Measurements from ENCODE around the gene PPP1R10. TPM values are rescaled to one million over a fixed set of nuclear protein-coding genes. Genes with fewer than 3 reads are reported as not detected.

The PPP1R10 gene
- total and polyA plus RNA-seq, 2 of the 13 experiments (the other 11 are each of a cell fraction or from before 2014, with no cell fraction given), result 26.3 to 38.4 TPM

DNA sequence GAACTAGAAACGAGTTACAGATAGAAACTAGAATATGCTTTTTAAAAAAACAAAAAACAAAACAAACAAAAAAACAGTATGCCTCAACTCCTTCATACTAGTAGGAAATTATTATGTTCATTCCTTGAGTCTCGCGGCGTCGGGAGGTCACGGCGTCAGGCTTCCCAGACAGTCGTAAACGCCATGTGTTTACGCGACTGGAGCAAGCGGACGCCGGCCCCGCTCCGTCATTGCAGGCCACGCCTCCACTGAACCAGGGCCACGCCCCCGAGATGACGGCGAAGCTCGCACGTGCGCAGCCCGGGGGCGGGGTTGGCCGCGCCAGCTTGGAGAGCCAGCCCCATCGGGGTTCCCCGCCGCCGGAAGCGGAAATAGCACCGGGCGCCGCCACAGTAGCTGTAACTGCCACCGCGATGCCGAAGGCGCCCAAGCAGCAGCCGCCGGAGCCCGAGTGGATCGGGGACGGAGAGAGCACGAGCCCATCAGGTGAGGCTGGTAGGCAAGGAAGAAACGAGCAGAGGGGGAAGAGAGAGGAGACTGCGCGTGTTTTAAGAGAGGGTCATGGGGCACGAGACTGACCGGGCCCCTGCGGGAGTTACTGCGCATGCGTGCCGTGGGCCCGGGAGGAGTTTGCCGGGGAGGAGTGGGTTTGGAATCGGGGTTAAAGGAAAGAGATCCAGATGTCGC is 45.8 kb downstream of the PPP1R10 start, which contains the start of gene ABCF1 (continued):
- TF ChIP-seq, protein P1, sequence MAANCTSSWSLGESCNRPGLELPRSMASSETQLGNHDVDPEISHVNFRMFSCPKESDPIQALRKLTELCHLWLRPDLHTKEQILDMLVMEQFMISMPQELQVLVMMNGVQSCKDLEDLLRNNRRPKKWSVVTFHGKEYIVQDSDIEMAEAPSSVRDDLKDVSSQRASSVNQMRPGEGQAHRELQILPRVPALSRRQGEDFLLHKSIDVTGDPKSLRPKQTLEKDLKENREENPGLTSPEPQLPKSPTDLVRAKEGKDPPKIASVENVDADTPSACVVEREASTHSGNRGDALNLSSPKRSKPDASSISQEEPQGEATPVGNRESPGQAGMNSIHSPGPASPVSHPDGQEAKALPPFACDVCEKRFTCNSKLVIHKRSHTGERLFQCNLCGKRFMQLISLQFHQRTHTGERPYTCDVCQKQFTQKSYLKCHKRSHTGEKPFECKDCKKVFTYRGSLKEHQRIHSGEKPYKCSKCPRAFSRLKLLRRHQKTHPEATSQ (CRISPR knock-in tag; IDR thresholded peaks at IDR 0.05; ENCODE audit: borderline replicate concordance), result no peak
- TF ChIP-seq RCOR2 (CRISPR knock-in tag; IDR thresholded peaks at IDR 0.05), result no peak
- no peak for TF ChIP-seq PRPF4 (IDR thresholded peaks at IDR 0.05; ENCODE audit: low read depth, low read length, poor library complexity, severe bottlenecking)
- no peak for TF ChIP-seq CENPX (CRISPR knock-in tag; IDR thresholded peaks at IDR 0.05)
- no peak for TF ChIP-seq ZNF549 (CRISPR knock-in tag; IDR thresholded peaks at IDR 0.05)
- TF ChIP-seq ZFP41 (CRISPR knock-in tag; IDR thresholded peaks at IDR 0.05; ENCODE audit: borderline replicate concordance), result peak; percentile 77; the same call in 1 of the 2 replicates
- TF ChIP-seq, protein P2, sequence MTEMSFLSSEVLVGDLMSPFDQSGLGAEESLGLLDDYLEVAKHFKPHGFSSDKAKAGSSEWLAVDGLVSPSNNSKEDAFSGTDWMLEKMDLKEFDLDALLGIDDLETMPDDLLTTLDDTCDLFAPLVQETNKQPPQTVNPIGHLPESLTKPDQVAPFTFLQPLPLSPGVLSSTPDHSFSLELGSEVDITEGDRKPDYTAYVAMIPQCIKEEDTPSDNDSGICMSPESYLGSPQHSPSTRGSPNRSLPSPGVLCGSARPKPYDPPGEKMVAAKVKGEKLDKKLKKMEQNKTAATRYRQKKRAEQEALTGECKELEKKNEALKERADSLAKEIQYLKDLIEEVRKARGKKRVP (CRISPR knock-in tag; IDR thresholded peaks at IDR 0.05), result peak in 1 of 2 experiments; percentile 77; a peak in 2 of 4 replicates
- TF ChIP-seq MBD4 (IDR thresholded peaks at IDR 0.05; ENCODE audit: borderline replicate concordance, low read length), result no peak
- TF ChIP-seq ZNF331 (CRISPR knock-in tag; IDR thresholded peaks at IDR 0.05), result peak; percentile 87
- no peak for TF ChIP-seq NCOA5 (CRISPR knock-in tag; IDR thresholded peaks at IDR 0.05)
- TF ChIP-seq, protein P3, sequence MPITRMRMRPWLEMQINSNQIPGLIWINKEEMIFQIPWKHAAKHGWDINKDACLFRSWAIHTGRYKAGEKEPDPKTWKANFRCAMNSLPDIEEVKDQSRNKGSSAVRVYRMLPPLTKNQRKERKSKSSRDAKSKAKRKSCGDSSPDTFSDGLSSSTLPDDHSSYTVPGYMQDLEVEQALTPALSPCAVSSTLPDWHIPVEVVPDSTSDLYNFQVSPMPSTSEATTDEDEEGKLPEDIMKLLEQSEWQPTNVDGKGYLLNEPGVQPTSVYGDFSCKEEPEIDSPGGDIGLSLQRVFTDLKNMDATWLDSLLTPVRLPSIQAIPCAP (CRISPR knock-in tag; IDR thresholded peaks at IDR 0.05; ENCODE audit: low read depth), result peak; percentile 85; the same call in 1 of the 2 replicates
- 0 out of 2 replicates have a peak, but pooled peaks have one; percentile 52 for TF ChIP-seq KDM4B (CRISPR knock-in tag; IDR thresholded peaks at IDR 0.05)
- TF ChIP-seq NONO (IDR thresholded peaks at IDR 0.05), result no peak
- peak; percentile 93 for TF ChIP-seq NONO (CRISPR knock-in tag; conservative IDR thresholded peaks at IDR 0.05)
- TF ChIP-seq, protein P4, sequence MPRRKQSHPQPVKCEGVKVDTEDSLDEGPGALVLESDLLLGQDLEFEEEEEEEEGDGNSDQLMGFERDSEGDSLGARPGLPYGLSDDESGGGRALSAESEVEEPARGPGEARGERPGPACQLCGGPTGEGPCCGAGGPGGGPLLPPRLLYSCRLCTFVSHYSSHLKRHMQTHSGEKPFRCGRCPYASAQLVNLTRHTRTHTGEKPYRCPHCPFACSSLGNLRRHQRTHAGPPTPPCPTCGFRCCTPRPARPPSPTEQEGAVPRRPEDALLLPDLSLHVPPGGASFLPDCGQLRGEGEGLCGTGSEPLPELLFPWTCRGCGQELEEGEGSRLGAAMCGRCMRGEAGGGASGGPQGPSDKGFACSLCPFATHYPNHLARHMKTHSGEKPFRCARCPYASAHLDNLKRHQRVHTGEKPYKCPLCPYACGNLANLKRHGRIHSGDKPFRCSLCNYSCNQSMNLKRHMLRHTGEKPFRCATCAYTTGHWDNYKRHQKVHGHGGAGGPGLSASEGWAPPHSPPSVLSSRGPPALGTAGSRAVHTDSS (CRISPR knock-in tag; conservative IDR thresholded peaks at IDR 0.05), result peak; percentile 87; the same call in 1 of the 2 replicates
- peak; percentile 79; the same call in 1 of the 2 replicates for TF ChIP-seq ZC3H4 (CRISPR knock-in tag; IDR thresholded peaks at IDR 0.05; ENCODE audit: borderline replicate concordance)
- peak; percentile 45; the same call in 1 of the 2 replicates for TF ChIP-seq HMG20B (CRISPR knock-in tag; conservative IDR thresholded peaks at IDR 0.05)
- TF ChIP-seq, protein P5, sequence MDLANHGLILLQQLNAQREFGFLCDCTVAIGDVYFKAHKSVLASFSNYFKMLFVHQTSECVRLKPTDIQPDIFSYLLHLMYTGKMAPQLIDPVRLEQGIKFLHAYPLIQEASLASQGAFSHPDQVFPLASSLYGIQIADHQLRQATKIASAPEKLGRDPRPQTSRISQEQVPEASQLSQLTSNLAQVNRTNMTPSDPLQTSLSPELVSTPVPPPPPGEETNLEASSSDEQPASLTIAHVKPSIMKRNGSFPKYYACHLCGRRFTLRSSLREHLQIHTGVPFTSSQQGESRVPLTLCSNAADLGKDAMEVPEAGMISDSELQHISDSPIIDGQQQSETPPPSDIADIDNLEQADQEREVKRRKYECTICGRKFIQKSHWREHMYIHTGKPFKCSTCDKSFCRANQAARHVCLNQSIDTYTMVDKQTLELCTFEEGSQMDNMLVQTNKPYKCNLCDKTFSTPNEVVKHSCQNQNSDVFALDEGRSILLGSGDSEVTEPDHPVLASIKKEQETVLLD (CRISPR knock-in tag; IDR thresholded peaks at IDR 0.05; ENCODE audit: low read depth), result peak; percentile 86
- peak; percentile 90 for TF ChIP-seq ZNF616 (CRISPR knock-in tag; IDR thresholded peaks at IDR 0.05; ENCODE audit: low read depth)
- peak; percentile 99 for TF ChIP-seq ZFX (CRISPR knock-in tag; IDR thresholded peaks at IDR 0.05; ENCODE audit: low read depth)
- TF ChIP-seq FOXK1 (CRISPR knock-in tag; IDR thresholded peaks at IDR 0.05; ENCODE audit: borderline replicate concordance, low read depth), result peak; percentile 94
- peak; percentile 81 for TF ChIP-seq HDAC2 (CRISPR knock-in tag; IDR thresholded peaks at IDR 0.05)
- peak; percentile 96 for TF ChIP-seq NFKB2 (CRISPR knock-in tag; IDR thresholded peaks at IDR 0.05; ENCODE audit: borderline replicate concordance)
- TF ChIP-seq CAMTA2 (CRISPR knock-in tag; IDR thresholded peaks at IDR 0.05; ENCODE audit: borderline replicate concordance), result peak; percentile 86
